HepG2 (cell line): ENCODE results near the gene ARAP3. TPM values are rescaled to one million over a fixed set of nuclear protein-coding genes. Genes with fewer than 3 reads are reported as not detected.
A peak's percentile ranks its signal among the peaks of the same experiment; 100 is the strongest.

Experiments used
- CBX1 ChIP-seq: IDR thresholded peaks from one replicate; pipeline ENCODE4 v1.6.1; 2016; ENCODE audit warnings: antibody characterized with exemption, low read depth
- HOXA3 ChIP-seq: sonication (generic); formaldehyde crosslinking; IDR thresholded peaks from 2 replicates; pipeline ENCODE4 v1.5.0; 2020; ENCODE audit warnings: missing genetic modification reagents
- KDM4B ChIP-seq: sonication (generic); formaldehyde crosslinking; IDR thresholded peaks from 2 replicates; pipeline ENCODE4 v1.4.0; 2020; ENCODE audit warnings: missing genetic modification reagents
- MTF2 ChIP-seq: sonication (generic); formaldehyde crosslinking; IDR thresholded peaks from 2 replicates; pipeline ENCODE4 v1.5.0; 2020; ENCODE audit warnings: missing genetic modification reagents, borderline replicate concordance
- PRDM10 ChIP-seq: sonication (generic); formaldehyde crosslinking; IDR thresholded peaks from 2 replicates; pipeline ENCODE4 v1.4.0; 2020; ENCODE audit warnings: low read depth, missing genetic modification reagents
- YY1 ChIP-seq: IDR thresholded peaks from 2 replicates; pipeline ENCODE4 v1.6.1; 2011; ENCODE audit warnings: low read length, low read depth, moderate library complexity, mild to moderate bottlenecking; ENCODE audit not compliant: insufficient read depth, insufficient replicate concordance
- ZFP91 ChIP-seq: sonication (generic); formaldehyde crosslinking; IDR thresholded peaks from 2 replicates; pipeline ENCODE4 v1.9.0; 2022; ENCODE audit warnings: missing genetic modification reagents, mild to moderate bottlenecking, borderline replicate concordance
- ZFY ChIP-seq: sonication (generic); formaldehyde crosslinking; IDR thresholded peaks from 2 replicates; pipeline ENCODE4 v1.4.0; 2020; ENCODE audit warnings: missing genetic modification reagents
- ZNF275 ChIP-seq: sonication (generic); formaldehyde crosslinking; IDR thresholded peaks from 2 replicates; pipeline ENCODE4 v1.8.0; 2022; ENCODE audit warnings: missing genetic modification reagents, mild to moderate bottlenecking, inconsistent platforms, borderline replicate concordance
- ZNF280B ChIP-seq: sonication (generic); formaldehyde crosslinking; IDR thresholded peaks from 2 replicates; pipeline ENCODE4 v1.5.0; 2020; ENCODE audit warnings: missing genetic modification reagents, mild to moderate bottlenecking, borderline replicate concordance
- ZNF343 ChIP-seq: sonication (generic); formaldehyde crosslinking; IDR thresholded peaks from 2 replicates; pipeline ENCODE4 v1.4.0; 2020; ENCODE audit warnings: mild to moderate bottlenecking, missing genetic modification reagents
- ZNF557 ChIP-seq: sonication (generic); formaldehyde crosslinking; IDR thresholded peaks from 2 replicates; pipeline ENCODE4 v1.4.0; 2020; ENCODE audit warnings: missing genetic modification reagents
- ZNF781 ChIP-seq: sonication (generic); formaldehyde crosslinking; IDR thresholded peaks from 2 replicates; pipeline ENCODE4 v1.5.1; 2020; ENCODE audit warnings: borderline replicate concordance, mild to moderate bottlenecking, missing genetic modification reagents; ENCODE audit errors: not compliant biosample characterization
- polyA plus RNA-seq, 8 experiments: library from polyadenylated mRNA; depleted of rRNA in 3 of 8; stranded (reverse) in 7 of 8; unstranded in 1 of 8; fragments of >200 nt; fragmentation: Illumina TruSeq in 4 of 8; extraction: Trizol in 4 of 8; gene quantifications; 2 replicates each; pipeline versions ENCODE4 v1.2.1 to v1.2.3, GENCODE V29; 2011 to 2016; ENCODE audit warnings: low read depth in 4 of 8, missing spikeins in 1 of 8, mixed read lengths in 1 of 8; ENCODE audit not compliant: insufficient read depth in 1 of 8
- total RNA-seq, 5 experiments: library from RNA; depleted of rRNA; stranded (reverse); fragments of >200 nt; fragmentation: Illumina TruSeq; extraction: Trizol; gene quantifications; 2 replicates each; pipeline ENCODE4 v1.2.3, GENCODE V29; 2016; ENCODE audit warnings: low read depth in 1 of 5

The ARAP3 gene
- total and polyA plus RNA-seq, 2 of the 13 experiments (the other 11 are each of a cell fraction or from before 2014, with no cell fraction given): 0.25 TPM; not detected in 1

GRCh38 chr5:141637767-141638419 lies 44.1 kb downstream of the ARAP3 start (continued):
- no peak for TF ChIP-seq CBX1
- TF ChIP-seq ZFY (CRISPR knock-in tag): peak; percentile 43
- TF ChIP-seq ZNF343: no peak
- TF ChIP-seq MTF2 (CRISPR knock-in tag): no peak
- TF ChIP-seq PRDM10: peak; percentile 75
- no peak; the same call in 1 of the 2 replicates for TF ChIP-seq ZFP91
- TF ChIP-seq ZNF275: 0 out of 2 replicates have a peak, but pooled peaks have one; percentile 27
- TF ChIP-seq YY1: no peak
- TF ChIP-seq KDM4B (CRISPR knock-in tag): no peak; the same call in 1 of the 2 replicates
- no peak for TF ChIP-seq ZNF280B (CRISPR knock-in tag)
- no peak for TF ChIP-seq ZNF781
- TF ChIP-seq HOXA3 (CRISPR knock-in tag): no peak
- TF ChIP-seq ZNF557 (CRISPR knock-in tag): 0 out of 2 replicates have a peak, but pooled peaks have one; percentile 22
